Measurements from ENCODE around the gene BACH1. TPM values are rescaled to one million over a fixed set of nuclear protein-coding genes. Genes with fewer than 3 reads are reported as not detected.

The BACH1 gene
- total and polyA plus RNA-seq, 2 of the 8 experiments (the other 6 are each of a cell fraction or from before 2014, with no cell fraction given), result 6.9 to 50.7 TPM

GRCh38 chr21:29289317-29289716 lies 9.4 kb upstream of the BACH1 start (continued):
- TF ChIP-seq KDM1A (IDR thresholded peaks at IDR 0.05; ENCODE audit: borderline replicate concordance, low read length) (no peak), POU5F1 (IDR thresholded peaks at IDR 0.05; ENCODE audit: low read depth, low read length) (no peak), RFX5 (IDR thresholded peaks at IDR 0.05; ENCODE audit: borderline replicate concordance, low read depth, low read length) (no peak), CHD1 (IDR thresholded peaks at IDR 0.05; ENCODE audit: low read depth, low read length) (no peak), RBBP5 (IDR thresholded peaks at IDR 0.05; ENCODE audit: borderline replicate concordance, low read depth, low read length) (no peak), BRCA1 (IDR thresholded peaks at IDR 0.05; ENCODE audit: low read depth, low read length) (no peak), GTF2F1 (IDR thresholded peaks at IDR 0.05; ENCODE audit: borderline replicate concordance, low read depth, low read length) (no peak), JUN (IDR thresholded peaks at IDR 0.05; ENCODE audit: low read depth, low read length) (no peak), CTBP2 (IDR thresholded peaks at IDR 0.05; ENCODE audit: borderline replicate concordance, insufficient read depth, insufficient read length, low read length) (no peak), JUND (IDR thresholded peaks at IDR 0.05; ENCODE audit: low read length) (no peak)

All from H1 (cell line).